GM23338 (cell line): ENCODE measurements around the gene NAA80. TPM values are rescaled to one million over a fixed set of nuclear protein-coding genes. Genes with fewer than 3 reads are reported as not detected.

Experiments
- ATAC-seq: fragments of 200-7000 bp; cut with Tn5 transposase; 3 replicates; pipeline ENCODE4 v1.9.1; 2020
- DNase-seq: peaks from one replicate; pipeline ENCODE4 v3.0.0-alpha.2; 2015; ENCODE audit warnings: low spot score
- H2AFZ ChIP-seq: fragments of 200-600 bp; sonication (generic); 2 replicates; pipeline ENCODE4 v1.8.0; 2016; ENCODE audit warnings: antibody characterized with exemption, mild to moderate bottlenecking, moderate library complexity
- H3F3A ChIP-seq: fragments of 200-600 bp; sonication (generic); replicated peaks from 2 replicates; pipeline ENCODE4 v1.8.0; 2017; ENCODE audit warnings: antibody characterized with exemption, mixed run types, low read depth
- H3K27ac ChIP-seq: fragments of 200-600 bp; sonication (generic); 2 replicates; pipeline ENCODE4 v1.6.1; 2016; ENCODE audit warnings: low read depth
- H3K27me3 ChIP-seq: fragments of 200-600 bp; sonication (generic); 2 replicates; pipeline ENCODE4 v1.8.0; 2016; ENCODE audit warnings: mild to moderate bottlenecking, mixed run types, moderate library complexity; ENCODE audit not compliant: insufficient read depth
- H3K36me3 ChIP-seq: fragments of 200-600 bp; sonication (generic); 2 replicates; pipeline ENCODE4 v1.8.0; 2016; ENCODE audit warnings: mild to moderate bottlenecking; ENCODE audit not compliant: insufficient read depth
- H3K4me1 ChIP-seq: fragments of 200-600 bp; sonication (generic); 2 replicates; pipeline ENCODE4 v1.8.0; 2016; ENCODE audit warnings: mild to moderate bottlenecking, moderate library complexity; ENCODE audit not compliant: insufficient read depth
- H3K4me2 ChIP-seq: fragments of 200-600 bp; sonication (generic); 2 replicates; pipeline ENCODE4 v1.7.1; 2017; ENCODE audit warnings: mixed run types
- H3K4me3 ChIP-seq: fragments of 200-600 bp; sonication (generic); 2 replicates; pipeline ENCODE4 v1.6.1; 2016; ENCODE audit warnings: mixed run types
- H3K79me2 ChIP-seq: fragments of 200-600 bp; sonication (generic); replicated peaks from 2 replicates; pipeline ENCODE4 v1.8.0; 2017; ENCODE audit warnings: mild to moderate bottlenecking; ENCODE audit not compliant: insufficient read depth
- H3K9me2 ChIP-seq: fragments of 200-600 bp; sonication (generic); 2 replicates; pipeline ENCODE4 v1.8.0; 2017; ENCODE audit not compliant: insufficient read depth
- H4K20me1 ChIP-seq: fragments of 200-600 bp; sonication (generic); replicated peaks from 2 replicates; pipeline ENCODE4 v1.8.0; 2017; ENCODE audit warnings: mild to moderate bottlenecking; ENCODE audit not compliant: insufficient read depth
- H3K27ac Mint-ChIP-seq: 2 replicates; pipeline ENCODE4 v1.8.0; 2020; ENCODE audit warnings: inconsistent platforms, mild to moderate bottlenecking, moderate library complexity, mixed read lengths
- H3K27me3 Mint-ChIP-seq: 3 replicates; pipeline ENCODE4 v1.8.0; 2022; ENCODE audit warnings: low read depth, mild to moderate bottlenecking, moderate library complexity, mixed read lengths, inconsistent platforms; ENCODE audit not compliant: insufficient read depth, poor library complexity
- H3K36me3 Mint-ChIP-seq: 3 replicates; pipeline ENCODE4 v1.8.0; 2021; ENCODE audit warnings: low read depth, mild to moderate bottlenecking, inconsistent platforms, moderate library complexity, mixed read lengths
- H3K4me1 Mint-ChIP-seq: 3 replicates; pipeline ENCODE4 v1.8.0; 2020; ENCODE audit warnings: mild to moderate bottlenecking, inconsistent platforms, mixed read lengths
- H3K4me3 Mint-ChIP-seq: 3 replicates; pipeline ENCODE4 v1.8.0; 2021; ENCODE audit warnings: moderate library complexity, mild to moderate bottlenecking, inconsistent platforms, mixed read lengths
- H3K9me3 Mint-ChIP-seq: 3 replicates; pipeline ENCODE4 v1.8.0; 2020; ENCODE audit warnings: moderate library complexity, mild to moderate bottlenecking, inconsistent platforms, mixed read lengths
- CREB1 ChIP-seq: fragments of 250-450 bp; sonication (Bioruptor Pico); IDR thresholded peaks from 2 replicates; pipeline ENCODE4 v1.5.0; 2020; ENCODE audit warnings: low read depth, mild to moderate bottlenecking, moderate library complexity
- EZH2 ChIP-seq: fragments of 200-600 bp; sonication (generic); IDR thresholded peaks from one replicate; pipeline ENCODE4 v1.8.0; 2017; ENCODE audit warnings: antibody characterized with exemption, mild to moderate bottlenecking, low read depth; ENCODE audit not compliant: unreplicated experiment
- EZH2phosphoT487 ChIP-seq: fragments of 200-600 bp; sonication (generic); IDR thresholded peaks from one replicate; pipeline ENCODE4 v1.8.1; 2018; ENCODE audit warnings: antibody characterized with exemption; ENCODE audit not compliant: unreplicated experiment
- JUNB ChIP-seq: IDR thresholded peaks from one replicate; pipeline ENCODE4 v1.6.1; 2016; ENCODE audit warnings: antibody characterized with exemption; ENCODE audit not compliant: unreplicated experiment
- NANOG ChIP-seq: IDR thresholded peaks from 2 replicates; pipeline ENCODE4 v1.6.1; 2016; ENCODE audit warnings: antibody characterized with exemption, borderline replicate concordance
- POLR2AphosphoS5 ChIP-seq: IDR thresholded peaks from 2 replicates; pipeline ENCODE4 v1.6.1; 2016; ENCODE audit warnings: antibody characterized with exemption, low read depth
- STAT1 ChIP-seq: IDR thresholded peaks from one replicate; pipeline ENCODE4 v1.6.1; 2016; ENCODE audit warnings: antibody characterized with exemption; ENCODE audit not compliant: unreplicated experiment
- ZNF114 ChIP-seq: fragments of 250-450 bp; sonication (Bioruptor Pico); IDR thresholded peaks from 2 replicates; pipeline ENCODE4 v1.5.0; 2020; ENCODE audit warnings: mild to moderate bottlenecking, moderate library complexity
- ZNF331 ChIP-seq: fragments of 250-450 bp; sonication (Bioruptor Pico); IDR thresholded peaks from 2 replicates; pipeline ENCODE4 v1.5.0; 2020; ENCODE audit warnings: low read depth, mild to moderate bottlenecking, moderate library complexity
- polyA plus RNA-seq: library from polyadenylated mRNA; unstranded; fragments of >200 nt; fragmentation: Nextera tagmentation; extraction: Ambion mirVana; gene quantifications from 2 replicates; pipeline ENCODE4 v1.2.1, GENCODE V29; 2016
- total RNA-seq: library from RNA; depleted of rRNA; stranded (reverse); fragments of >200 nt; shearing (Covaris generic); gene quantifications from 2 replicates; pipeline ENCODE4 v1.2.3, GENCODE V29; 2014
- TF ChIP-seq, protein P1 (sequence below), 2 experiments: fragments of 200-600 bp in 1 of 2; sonication (generic) in 1 of 2; conservative IDR thresholded peaks; 2 replicates each; pipeline versions ENCODE4 v1.5.1 to v1.6.1; 2016 to 2017; ENCODE audit warnings: antibody characterized with exemption in 2 of 2, low read depth in 2 of 2, mild to moderate bottlenecking in 2 of 2, moderate library complexity in 1 of 2
- TF ChIP-seq, protein P2 (sequence below): IDR thresholded peaks from one replicate; pipeline ENCODE4 v1.6.1; 2018; ENCODE audit warnings: antibody characterized with exemption; ENCODE audit not compliant: unreplicated experiment
- TF ChIP-seq, protein P3 (sequence below): IDR thresholded peaks from 2 replicates; pipeline ENCODE4 v1.6.1; 2016; ENCODE audit warnings: antibody characterized with exemption
- TF ChIP-seq, protein P4 (sequence below): fragments of 250-450 bp; sonication (Bioruptor Pico); IDR thresholded peaks from 2 replicates; pipeline ENCODE4 v1.5.0; 2020; ENCODE audit warnings: mild to moderate bottlenecking, moderate library complexity

Gene NAA80
- total and polyA plus RNA-seq, 2 experiments from 2014 or later: 12.1 to 16.7 TPM

DNA sequence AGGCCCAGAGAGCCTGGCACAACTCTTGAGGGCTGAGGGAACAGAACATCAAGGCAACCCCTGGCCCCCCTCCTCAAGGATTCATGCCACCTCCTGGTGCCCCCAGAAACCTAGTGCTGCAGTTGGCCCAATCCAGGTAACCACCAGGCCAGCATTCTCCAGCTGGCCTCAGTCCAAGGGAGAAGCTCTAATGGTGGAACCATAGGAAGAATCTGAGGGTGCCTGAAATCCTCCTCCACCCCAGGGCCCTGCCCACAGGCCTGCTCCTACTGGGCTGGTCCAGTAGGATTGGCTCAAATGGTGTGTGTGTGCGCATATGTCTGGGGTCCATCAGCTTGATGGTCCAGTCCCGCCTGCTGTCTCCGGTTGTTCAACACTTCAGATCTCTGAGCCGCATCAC is 15.6 kb upstream of the NAA80 start:
- H3K4me1 Mint-ChIP-seq: peaks cover 14% of the 10 kb centered on the region
- Histone ChIP-seq H3K4me1 (no peaks in the 10 kb centered on the region; the same call in 1 of the 2 replicates), H3K79me2 (peaks cover 15% of the 10 kb centered on the region), H3K4me2 (no peak overlapping the region), H3F3A (0 out of 2 replicates have a peak, but pooled peaks cover 6% of the 10 kb centered on the region), H3K27me3 (no peaks in the 10 kb centered on the region), H4K20me1 (peaks cover under 1% of the 10 kb centered on the region; the same call in 1 of the 2 replicates), H3K27ac (no peak overlapping the region), H3K36me3 (peaks cover 8% of the 10 kb centered on the region), H2AFZ (no peak overlapping the region), H3K9me2 (no peaks in the 10 kb centered on the region), H3K4me3 (no peak overlapping the region)
- H3K27me3 Mint-ChIP-seq: peaks cover 7% of the 10 kb centered on the region
- no peak for DNase-seq
- peaks cover 66% of the 10 kb centered on the region for H3K36me3 Mint-ChIP-seq
- no peak for ATAC-seq
- no peak for TF ChIP-seq ZNF114 (CRISPR knock-in tag)
- TF ChIP-seq EZH2phosphoT487: no peak
- TF ChIP-seq, protein P1, sequence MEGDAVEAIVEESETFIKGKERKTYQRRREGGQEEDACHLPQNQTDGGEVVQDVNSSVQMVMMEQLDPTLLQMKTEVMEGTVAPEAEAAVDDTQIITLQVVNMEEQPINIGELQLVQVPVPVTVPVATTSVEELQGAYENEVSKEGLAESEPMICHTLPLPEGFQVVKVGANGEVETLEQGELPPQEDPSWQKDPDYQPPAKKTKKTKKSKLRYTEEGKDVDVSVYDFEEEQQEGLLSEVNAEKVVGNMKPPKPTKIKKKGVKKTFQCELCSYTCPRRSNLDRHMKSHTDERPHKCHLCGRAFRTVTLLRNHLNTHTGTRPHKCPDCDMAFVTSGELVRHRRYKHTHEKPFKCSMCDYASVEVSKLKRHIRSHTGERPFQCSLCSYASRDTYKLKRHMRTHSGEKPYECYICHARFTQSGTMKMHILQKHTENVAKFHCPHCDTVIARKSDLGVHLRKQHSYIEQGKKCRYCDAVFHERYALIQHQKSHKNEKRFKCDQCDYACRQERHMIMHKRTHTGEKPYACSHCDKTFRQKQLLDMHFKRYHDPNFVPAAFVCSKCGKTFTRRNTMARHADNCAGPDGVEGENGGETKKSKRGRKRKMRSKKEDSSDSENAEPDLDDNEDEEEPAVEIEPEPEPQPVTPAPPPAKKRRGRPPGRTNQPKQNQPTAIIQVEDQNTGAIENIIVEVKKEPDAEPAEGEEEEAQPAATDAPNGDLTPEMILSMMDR (conservative IDR thresholded peaks at IDR 0.05; ENCODE audit: low read depth in 2 of 2): no peak
- no peak for TF ChIP-seq STAT1
- TF ChIP-seq, protein P2, sequence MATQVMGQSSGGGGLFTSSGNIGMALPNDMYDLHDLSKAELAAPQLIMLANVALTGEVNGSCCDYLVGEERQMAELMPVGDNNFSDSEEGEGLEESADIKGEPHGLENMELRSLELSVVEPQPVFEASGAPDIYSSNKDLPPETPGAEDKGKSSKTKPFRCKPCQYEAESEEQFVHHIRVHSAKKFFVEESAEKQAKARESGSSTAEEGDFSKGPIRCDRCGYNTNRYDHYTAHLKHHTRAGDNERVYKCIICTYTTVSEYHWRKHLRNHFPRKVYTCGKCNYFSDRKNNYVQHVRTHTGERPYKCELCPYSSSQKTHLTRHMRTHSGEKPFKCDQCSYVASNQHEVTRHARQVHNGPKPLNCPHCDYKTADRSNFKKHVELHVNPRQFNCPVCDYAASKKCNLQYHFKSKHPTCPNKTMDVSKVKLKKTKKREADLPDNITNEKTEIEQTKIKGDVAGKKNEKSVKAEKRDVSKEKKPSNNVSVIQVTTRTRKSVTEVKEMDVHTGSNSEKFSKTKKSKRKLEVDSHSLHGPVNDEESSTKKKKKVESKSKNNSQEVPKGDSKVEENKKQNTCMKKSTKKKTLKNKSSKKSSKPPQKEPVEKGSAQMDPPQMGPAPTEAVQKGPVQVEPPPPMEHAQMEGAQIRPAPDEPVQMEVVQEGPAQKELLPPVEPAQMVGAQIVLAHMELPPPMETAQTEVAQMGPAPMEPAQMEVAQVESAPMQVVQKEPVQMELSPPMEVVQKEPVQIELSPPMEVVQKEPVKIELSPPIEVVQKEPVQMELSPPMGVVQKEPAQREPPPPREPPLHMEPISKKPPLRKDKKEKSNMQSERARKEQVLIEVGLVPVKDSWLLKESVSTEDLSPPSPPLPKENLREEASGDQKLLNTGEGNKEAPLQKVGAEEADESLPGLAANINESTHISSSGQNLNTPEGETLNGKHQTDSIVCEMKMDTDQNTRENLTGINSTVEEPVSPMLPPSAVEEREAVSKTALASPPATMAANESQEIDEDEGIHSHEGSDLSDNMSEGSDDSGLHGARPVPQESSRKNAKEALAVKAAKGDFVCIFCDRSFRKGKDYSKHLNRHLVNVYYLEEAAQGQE: no peak
- TF ChIP-seq POLR2AphosphoS5: no peak
- no peak for TF ChIP-seq ZNF331
- TF ChIP-seq JUNB: no peak
- TF ChIP-seq CREB1 (CRISPR knock-in tag): no peak
- TF ChIP-seq EZH2: no peak
- TF ChIP-seq, protein P3, sequence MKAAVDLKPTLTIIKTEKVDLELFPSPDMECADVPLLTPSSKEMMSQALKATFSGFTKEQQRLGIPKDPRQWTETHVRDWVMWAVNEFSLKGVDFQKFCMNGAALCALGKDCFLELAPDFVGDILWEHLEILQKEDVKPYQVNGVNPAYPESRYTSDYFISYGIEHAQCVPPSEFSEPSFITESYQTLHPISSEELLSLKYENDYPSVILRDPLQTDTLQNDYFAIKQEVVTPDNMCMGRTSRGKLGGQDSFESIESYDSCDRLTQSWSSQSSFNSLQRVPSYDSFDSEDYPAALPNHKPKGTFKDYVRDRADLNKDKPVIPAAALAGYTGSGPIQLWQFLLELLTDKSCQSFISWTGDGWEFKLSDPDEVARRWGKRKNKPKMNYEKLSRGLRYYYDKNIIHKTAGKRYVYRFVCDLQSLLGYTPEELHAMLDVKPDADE: no peak
- TF ChIP-seq, protein P4, sequence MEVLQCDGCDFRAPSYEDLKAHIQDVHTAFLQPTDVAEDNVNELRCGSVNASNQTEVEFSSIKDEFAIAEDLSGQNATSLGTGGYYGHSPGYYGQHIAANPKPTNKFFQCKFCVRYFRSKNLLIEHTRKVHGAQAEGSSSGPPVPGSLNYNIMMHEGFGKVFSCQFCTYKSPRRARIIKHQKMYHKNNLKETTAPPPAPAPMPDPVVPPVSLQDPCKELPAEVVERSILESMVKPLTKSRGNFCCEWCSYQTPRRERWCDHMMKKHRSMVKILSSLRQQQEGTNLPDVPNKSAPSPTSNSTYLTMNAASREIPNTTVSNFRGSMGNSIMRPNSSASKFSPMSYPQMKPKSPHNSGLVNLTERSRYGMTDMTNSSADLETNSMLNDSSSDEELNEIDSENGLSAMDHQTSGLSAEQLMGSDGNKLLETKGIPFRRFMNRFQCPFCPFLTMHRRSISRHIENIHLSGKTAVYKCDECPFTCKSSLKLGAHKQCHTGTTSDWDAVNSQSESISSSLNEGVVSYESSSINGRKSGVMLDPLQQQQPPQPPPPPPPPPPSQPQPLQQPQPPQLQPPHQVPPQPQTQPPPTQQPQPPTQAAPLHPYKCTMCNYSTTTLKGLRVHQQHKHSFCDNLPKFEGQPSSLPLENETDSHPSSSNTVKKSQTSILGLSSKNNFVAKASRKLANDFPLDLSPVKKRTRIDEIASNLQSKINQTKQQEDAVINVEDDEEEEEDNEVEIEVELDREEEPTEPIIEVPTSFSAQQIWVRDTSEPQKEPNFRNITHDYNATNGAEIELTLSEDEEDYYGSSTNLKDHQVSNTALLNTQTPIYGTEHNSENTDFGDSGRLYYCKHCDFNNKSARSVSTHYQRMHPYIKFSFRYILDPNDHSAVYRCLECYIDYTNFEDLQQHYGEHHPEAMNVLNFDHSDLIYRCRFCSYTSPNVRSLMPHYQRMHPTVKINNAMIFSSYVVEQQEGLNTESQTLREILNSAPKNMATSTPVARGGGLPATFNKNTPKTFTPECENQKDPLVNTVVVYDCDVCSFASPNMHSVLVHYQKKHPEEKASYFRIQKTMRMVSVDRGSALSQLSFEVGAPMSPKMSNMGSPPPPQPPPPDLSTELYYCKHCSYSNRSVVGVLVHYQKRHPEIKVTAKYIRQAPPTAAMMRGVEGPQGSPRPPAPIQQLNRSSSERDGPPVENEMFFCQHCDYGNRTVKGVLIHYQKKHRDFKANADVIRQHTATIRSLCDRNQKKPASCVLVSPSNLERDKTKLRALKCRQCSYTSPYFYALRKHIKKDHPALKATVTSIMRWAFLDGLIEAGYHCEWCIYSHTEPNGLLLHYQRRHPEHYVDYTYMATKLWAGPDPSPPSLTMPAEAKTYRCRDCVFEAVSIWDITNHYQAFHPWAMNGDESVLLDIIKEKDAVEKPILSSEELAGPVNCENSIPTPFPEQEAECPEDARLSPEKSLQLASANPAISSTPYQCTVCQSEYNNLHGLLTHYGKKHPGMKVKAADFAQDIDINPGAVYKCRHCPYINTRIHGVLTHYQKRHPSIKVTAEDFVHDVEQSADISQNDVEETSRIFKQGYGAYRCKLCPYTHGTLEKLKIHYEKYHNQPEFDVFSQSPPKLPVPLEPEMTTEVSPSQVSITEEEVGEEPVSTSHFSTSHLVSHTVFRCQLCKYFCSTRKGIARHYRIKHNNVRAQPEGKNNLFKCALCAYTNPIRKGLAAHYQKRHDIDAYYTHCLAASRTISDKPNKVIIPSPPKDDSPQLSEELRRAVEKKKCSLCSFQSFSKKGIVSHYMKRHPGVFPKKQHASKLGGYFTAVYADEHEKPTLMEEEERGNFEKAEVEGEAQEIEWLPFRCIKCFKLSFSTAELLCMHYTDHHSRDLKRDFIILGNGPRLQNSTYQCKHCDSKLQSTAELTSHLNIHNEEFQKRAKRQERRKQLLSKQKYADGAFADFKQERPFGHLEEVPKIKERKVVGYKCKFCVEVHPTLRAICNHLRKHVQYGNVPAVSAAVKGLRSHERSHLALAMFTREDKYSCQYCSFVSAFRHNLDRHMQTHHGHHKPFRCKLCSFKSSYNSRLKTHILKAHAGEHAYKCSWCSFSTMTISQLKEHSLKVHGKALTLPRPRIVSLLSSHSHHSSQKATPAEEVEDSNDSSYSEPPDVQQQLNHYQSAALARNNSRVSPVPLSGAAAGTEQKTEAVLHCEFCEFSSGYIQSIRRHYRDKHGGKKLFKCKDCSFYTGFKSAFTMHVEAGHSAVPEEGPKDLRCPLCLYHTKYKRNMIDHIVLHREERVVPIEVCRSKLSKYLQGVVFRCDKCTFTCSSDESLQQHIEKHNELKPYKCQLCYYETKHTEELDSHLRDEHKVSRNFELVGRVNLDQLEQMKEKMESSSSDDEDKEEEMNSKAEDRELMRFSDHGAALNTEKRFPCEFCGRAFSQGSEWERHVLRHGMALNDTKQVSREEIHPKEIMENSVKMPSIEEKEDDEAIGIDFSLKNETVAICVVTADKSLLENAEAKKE (CRISPR knock-in tag): no peak
- no peak for TF ChIP-seq NANOG
- H3K4me3 Mint-ChIP-seq: no peak overlapping the region
- H3K27ac Mint-ChIP-seq: no peak overlapping the region
- peaks cover 24% of the 10 kb centered on the region for H3K9me3 Mint-ChIP-seq
